ENCODE measurements around the gene AGAP1.
A peak's percentile ranks its signal among the peaks of the same experiment; 100 is the strongest.
"Not testable (repeated sequence)": the region's sequence is repeated elsewhere in the genome, so short reads cannot be mapped to it uniquely, and the experiment has no call there.

AGAP1 gene

GRCh38 chr2:236119003-236119402 is 625.2 kb downstream of the AGAP1 start:
- no peak for DNase-seq

- DNase-seq: no peak
Measured at GRCh38 chr2:236119476-236119875, 625.6 kb downstream of the AGAP1 start.

- no peak for DNase-seq
Measured at GRCh38 chr2:236120141-236120601, 626.3 kb downstream of the AGAP1 start.

- DNase-seq: no peak
Measured at GRCh38 chr2:236120829-236121228, 627.0 kb downstream of the AGAP1 start.

GRCh38 chr2:236121546-236121945 is 627.7 kb downstream of the AGAP1 start:
- DNase-seq: peak; percentile 10

GRCh38 chr2:236122236-236122635 is 628.4 kb downstream of the AGAP1 start:
- DNase-seq: no peak

GRCh38 chr2:236123716-236124115 is 629.9 kb downstream of the AGAP1 start:
- DNase-seq: no peak

GRCh38 chr2:236124182-236124893 is 630.5 kb downstream of the AGAP1 start:
- DNase-seq: no peak

GRCh38 chr2:236125541-236125940 is 631.7 kb downstream of the AGAP1 start:
- DNase-seq: no peak

GRCh38 chr2:236127010-236127409 is 633.2 kb downstream of the AGAP1 start:
- no peak for DNase-seq

GRCh38 chr2:236128321-236128720 is 634.5 kb downstream of the AGAP1 start:
- no peak for DNase-seq

GRCh38 chr2:236129935-236130334 is 636.1 kb downstream of the AGAP1 start:
- no peak for DNase-seq

- DNase-seq: no peak
Measured at GRCh38 chr2:236130349-236130998, 636.6 kb downstream of the AGAP1 start.

GRCh38 chr2:236131073-236131692 is 637.3 kb downstream of the AGAP1 start:
- no peak for DNase-seq

- no peak for DNase-seq
Measured at GRCh38 chr2:236133410-236134012, 639.7 kb downstream of the AGAP1 start.

GRCh38 chr2:236136538-236136937 is 642.7 kb downstream of the AGAP1 start:
- DNase-seq: no peak

GRCh38 chr2:236137066-236137465 is 643.2 kb downstream of the AGAP1 start:
- no peak for DNase-seq

- DNase-seq: not testable (repeated sequence)
Measured at GRCh38 chr2:236141616-236142015, 647.8 kb downstream of the AGAP1 start.

- DNase-seq: no peak
Measured at GRCh38 chr2:236143811-236144210, 650.0 kb downstream of the AGAP1 start.

- DNase-seq: no peak
Measured at GRCh38 chr2:236146436-236146835, 652.6 kb downstream of the AGAP1 start.

GRCh38 chr2:236155406-236155805 is 661.6 kb downstream of the AGAP1 start:
- DNase-seq: no peak

GRCh38 chr2:236156095-236156859 is 662.4 kb downstream of the AGAP1 start:
- no peak for DNase-seq

- no peak for DNase-seq
Measured at GRCh38 chr2:236156860-236157194, 663.0 kb downstream of the AGAP1 start.

All from NCI-H226 (cell line).